Kidney (tissue), 14 donors: ENCODE data around the gene HECTD1. TPM values are rescaled to one million over a fixed set of nuclear protein-coding genes. Genes with fewer than 3 reads are reported as not detected.

ENCODE experiments used
- DNase-seq, 5 donors: peaks; one replicate each; pipeline ENCODE4 v3.0.0-alpha.2; 2013 to 2020
- FAIRE-seq: peaks from 2 replicates; lab custom pipeline; 2012; peaks lifted over from hg19 to GRCh38; lab: Jason Lieb, UNC
- H3K27ac ChIP-seq, 2 donors: one replicate each; pipeline ENCODE4 v1.7.0; 2013; ENCODE audit warnings: low read depth in 2 of 2, low read length in 2 of 2, inconsistent platforms in 1 of 2
- H3K27me3 ChIP-seq: one replicate; pipeline ENCODE4 v1.7.1; 2013; ENCODE audit warnings: low read length, inconsistent platforms; ENCODE audit not compliant: control insufficient read depth, insufficient read depth
- H3K36me3 ChIP-seq, 3 donors: one replicate each; pipeline versions ENCODE4 v1.7.0 to v1.7.1; 2013; ENCODE audit warnings: low read length in 3 of 3, control low read depth in 1 of 3, inconsistent platforms in 1 of 3; ENCODE audit not compliant: insufficient read depth in 3 of 3, control insufficient read depth in 2 of 3
- H3K4me1 ChIP-seq, 3 donors: one replicate each; pipeline versions ENCODE4 v1.7.0 to v1.7.1; 2013; ENCODE audit warnings: low read length in 3 of 3, inconsistent platforms in 1 of 3, low read depth in 1 of 3; ENCODE audit not compliant: control insufficient read depth in 2 of 3, insufficient read depth in 2 of 3
- H3K4me3 ChIP-seq, 3 donors: one replicate each; pipeline versions ENCODE4 v1.7.0 to v1.8.1; 2013; ENCODE audit warnings: low read length in 3 of 3, control low read depth in 1 of 3, inconsistent platforms in 1 of 3
- H3K9ac ChIP-seq, 3 donors: one replicate each; pipeline versions ENCODE4 v1.7.0 to v1.7.1; 2013; ENCODE audit warnings: low read length in 3 of 3, control low read depth in 1 of 3, inconsistent platforms in 1 of 3
- H3K9me3 ChIP-seq, 3 donors: one replicate each; pipeline versions ENCODE4 v1.7.0 to v1.7.1; 2013; ENCODE audit warnings: low read length in 3 of 3, control low read depth in 1 of 3, inconsistent platforms in 1 of 3; ENCODE audit not compliant: control insufficient read depth in 2 of 3, insufficient read depth in 1 of 3
- CTCF ChIP-seq: IDR thresholded peaks from 3 replicates; pipeline ENCODE4 v1.5.1; 2012; ENCODE audit warnings: mild to moderate bottlenecking, moderate library complexity, borderline replicate concordance; ENCODE audit not compliant: insufficient read depth; ENCODE audit errors: extremely low read depth
- intact Hi-C: fragments of 100-400 bp; cut with DNase I; formaldehyde crosslinking; loops from one replicate; pipeline ENCODE4 v1.11.1; 2022
- polyA plus RNA-seq: library from polyadenylated mRNA; stranded (reverse); fragments of 350-450 nt; fragmentation: Illumina TruSeq; extraction: RNeasy Lipid Tissue Mini Kit (QIAGEN cat#74804); gene quantifications from one replicate; pipeline ENCODE4 v1.2.3, GENCODE V29; 2014; ENCODE audit warnings: low read depth, low replicate concordance; ENCODE audit not compliant: insufficient read depth
- total RNA-seq: library from RNA; stranded (reverse); fragmentation: NEBNext Ultra II Directional; extraction: Animal tissue kit (Norgen Biotek cat#: 25700); gene quantifications from one replicate; pipeline ENCODE4 v1.2.1, GENCODE V29; 2021
- donor health status: control.
- donor health status: control.
- donor health status: control.
- donor health status: control.
- donor health status: control.
- donor health status: DM: yes; HTN: yes; CAD: no.
- donor health status: Normal renal cell carcinoma (clear cell type).

Gene HECTD1
- total and polyA plus RNA-seq, 2 donors from 2014 or later = 35.5 to 164 TPM

- FAIRE-seq = no peak
- H3K9ac ChIP-seq = no peak overlapping the region
- no peaks in the 10 kb centered on the region for H3K4me1 ChIP-seq
- H3K9me3 ChIP-seq = no peaks in the 10 kb centered on the region
- TF ChIP-seq CTCF = no peak
- no peaks in the 10 kb centered on the region for H3K27me3 ChIP-seq
- H3K4me3 ChIP-seq = no peak overlapping the region
- no peak for DNase-seq
- intact Hi-C loops = no loop called here
- peaks cover 11 to 44% (median 25%) of the 10 kb centered on the region in 3 donors for H3K36me3 ChIP-seq
- no peak overlapping the region for H3K27ac ChIP-seq
Observed at GRCh38 chr14:31138301-31138700, 69.3 kb downstream of the HECTD1 start.

GRCh38 chr14:31137214-31137889 is 70.2 kb downstream of the HECTD1 start:
- no peak overlapping the region for H3K9ac ChIP-seq
- H3K4me3 ChIP-seq = no peak overlapping the region
- intact Hi-C loops = no loop called here
- no peak overlapping the region for H3K27ac ChIP-seq
- no peaks in the 10 kb centered on the region for H3K4me1 ChIP-seq
- no peak for TF ChIP-seq CTCF
- FAIRE-seq = no peak
- no peaks in the 10 kb centered on the region for H3K9me3 ChIP-seq
- H3K36me3 ChIP-seq = peaks cover 13 to 50% (median 29%) of the 10 kb centered on the region in 3 donors
- DNase-seq = no peak
- no peaks in the 10 kb centered on the region for H3K27me3 ChIP-seq

DNA sequence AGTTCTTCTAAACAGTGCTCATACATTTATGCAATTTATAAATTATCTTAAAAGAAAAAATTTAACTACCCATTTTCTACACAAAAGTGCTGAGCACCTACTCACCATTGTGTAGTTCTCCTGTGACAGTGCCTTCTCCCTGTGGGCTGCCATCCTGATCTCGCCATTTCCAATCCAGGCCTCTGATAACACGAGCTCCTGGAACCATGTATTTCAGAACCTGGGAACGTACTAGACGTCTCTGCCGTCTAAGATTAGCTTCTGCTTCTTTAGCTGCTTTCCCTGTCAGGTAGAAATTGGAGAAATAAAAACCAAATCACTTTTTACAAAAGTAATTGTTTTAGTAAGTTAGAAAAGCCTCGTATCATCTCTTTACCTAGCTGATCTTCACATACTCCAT is 74.5 kb downstream of the HECTD1 start:
- FAIRE-seq (no peak), DNase-seq (no peak)
- no peaks in the 10 kb centered on the region for H3K27me3 ChIP-seq
- no peak overlapping the region for H3K27ac ChIP-seq
- no peak overlapping the region for H3K9ac ChIP-seq
- intact Hi-C loops = no loop called here
- no peaks in the 10 kb centered on the region for H3K4me1 ChIP-seq
- H3K9me3 ChIP-seq = no peaks in the 10 kb centered on the region
- TF ChIP-seq CTCF = no peak
- peaks cover 11 to 53% (median 21%) of the 10 kb centered on the region in 3 donors for H3K36me3 ChIP-seq
- no peak overlapping the region for H3K4me3 ChIP-seq
